NCI-H748 treated with DMSO at 0.1 percent for 48 hours (cell line): Measurements from ENCODE around the gene ITPR1.

Experiments used
- DNase-seq: peaks from one replicate; lab custom pipeline; 2025; lab: John Stamatoyannopoulos, UW

The ITPR1 gene

GRCh38 chr3:4533489-4534443 lies 40.6 kb downstream of the ITPR1 start:
- DNase-seq, result no peak

GRCh38 chr3:4534906-4535305 lies 41.8 kb downstream of the ITPR1 start:
- DNase-seq, result no peak

DNA sequence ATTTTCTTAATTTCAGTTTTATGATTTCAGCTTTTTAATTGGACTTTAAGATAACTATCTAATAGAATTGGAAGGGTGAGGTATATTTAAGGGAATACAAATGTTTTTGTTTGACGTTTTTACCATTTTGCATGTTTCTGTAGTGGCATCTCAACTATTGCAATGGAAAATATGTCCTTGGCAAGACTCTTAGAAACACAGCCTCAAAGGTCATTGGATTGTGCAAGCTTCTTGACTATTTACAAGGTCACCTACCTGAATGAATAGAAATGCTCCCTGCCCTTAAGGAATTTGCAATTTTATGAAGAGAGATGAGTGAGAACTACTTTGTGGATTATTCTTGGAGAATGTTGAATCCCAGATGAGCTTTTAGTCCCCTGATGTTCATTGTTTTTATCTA lies 43.1 kb downstream of the ITPR1 start:
- DNase-seq, result no peak

- no peak for DNase-seq
Observed at GRCh38 chr3:4540267-4540666, 47.1 kb downstream of the ITPR1 start.

- no peak for DNase-seq
Observed at GRCh38 chr3:4543110-4543509, 50.0 kb downstream of the ITPR1 start.

DNA sequence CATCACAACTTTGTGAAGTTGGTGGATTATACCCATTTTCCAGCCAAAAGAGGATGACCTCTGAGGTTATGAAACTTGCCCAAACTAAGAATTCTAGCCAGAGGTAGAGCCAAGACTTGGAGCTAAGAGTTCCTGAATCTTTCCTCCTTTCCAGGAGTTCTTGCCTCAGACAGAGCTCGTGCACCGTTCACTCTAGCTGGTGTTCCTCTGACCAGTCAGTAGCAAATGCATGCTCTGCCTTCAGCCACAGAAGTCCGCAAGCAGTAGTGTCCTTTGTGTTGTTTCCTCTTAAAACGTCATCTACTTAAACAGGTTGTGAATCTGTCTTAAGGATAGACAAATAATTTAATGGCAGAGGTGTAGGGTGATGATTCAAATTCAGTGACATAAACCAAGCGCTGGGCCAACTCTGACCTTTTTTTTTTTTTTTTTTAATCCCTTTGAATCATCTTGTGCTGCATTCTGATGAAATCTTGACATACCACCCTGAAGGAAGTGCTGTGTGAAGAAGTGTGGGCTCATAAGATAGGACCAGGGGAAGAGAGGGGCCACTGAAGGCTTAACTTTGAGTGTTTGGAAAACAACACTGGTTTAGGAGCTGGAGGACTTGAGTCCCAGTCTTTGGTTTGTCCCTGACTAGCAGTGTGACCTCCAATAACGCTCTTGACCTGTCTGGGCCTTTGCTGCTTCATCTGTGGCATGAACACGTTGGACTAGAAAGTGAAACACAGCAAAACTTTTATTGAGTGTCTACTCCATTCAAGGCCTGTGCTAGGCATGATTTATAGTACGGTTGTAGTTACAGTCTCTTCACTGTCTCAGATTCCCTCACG lies 53.4 kb downstream of the ITPR1 start:
- no peak for DNase-seq

DNA sequence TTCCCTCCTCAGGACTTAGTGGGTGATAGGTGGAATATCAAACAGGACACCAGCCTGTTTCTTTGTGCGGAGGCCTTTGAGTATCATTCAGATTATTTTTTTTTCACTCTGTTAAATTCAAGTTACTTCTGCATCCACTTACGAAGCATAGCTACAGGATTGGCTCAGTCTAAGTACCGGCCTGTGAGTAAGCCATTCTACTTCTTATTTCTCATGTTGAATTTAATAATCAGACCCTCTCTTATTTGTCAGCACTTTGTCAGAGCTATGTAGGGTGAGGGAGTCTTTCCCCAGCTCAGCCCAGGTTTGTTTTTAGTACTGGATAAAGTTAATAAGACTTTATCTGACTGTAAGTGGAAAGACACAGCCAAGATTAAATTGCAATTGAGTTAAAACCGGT lies 54.7 kb downstream of the ITPR1 start:
- no peak for DNase-seq

DNA sequence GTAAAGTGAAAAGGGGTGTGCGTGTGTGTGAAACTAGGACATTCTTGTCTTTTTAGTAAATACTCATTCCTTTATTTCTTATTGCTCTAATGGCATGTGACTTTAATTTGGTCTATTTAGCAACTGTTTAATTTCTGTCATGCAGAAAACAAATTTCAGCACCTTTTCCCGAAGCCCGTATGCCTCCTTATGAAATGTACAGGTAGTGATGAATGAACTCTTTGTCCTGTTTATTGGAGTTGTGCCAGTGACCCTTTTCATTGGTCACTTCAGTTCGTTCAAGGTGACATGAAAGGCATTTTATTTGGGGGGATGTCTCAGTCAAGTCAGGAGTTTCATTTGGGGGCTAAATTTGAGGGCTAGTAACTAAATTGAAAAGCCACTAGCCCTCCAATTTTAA lies 55.2 kb downstream of the ITPR1 start:
- DNase-seq, result no peak

- no peak for DNase-seq
Observed at GRCh38 chr3:4548780-4549179, 55.6 kb downstream of the ITPR1 start.

DNA sequence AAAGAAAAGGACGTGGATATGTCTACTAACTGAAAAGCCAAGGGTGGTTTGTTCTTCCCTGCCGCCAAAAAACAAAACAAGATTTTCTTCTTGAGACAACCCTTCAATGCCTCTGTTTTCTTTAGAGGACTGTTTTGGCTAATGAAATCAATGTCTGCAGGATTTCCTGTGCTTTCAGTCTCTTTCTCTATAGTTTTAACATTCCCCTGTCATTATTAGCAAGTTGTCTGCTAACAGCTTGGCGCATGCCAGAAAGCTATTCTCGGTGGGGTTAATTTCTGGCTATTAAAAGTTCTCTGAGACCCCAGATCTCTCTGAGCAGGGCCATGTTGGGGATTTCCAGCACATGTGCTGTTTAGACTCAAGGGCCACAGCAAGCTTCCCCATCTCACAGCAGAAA lies 56.7 kb downstream of the ITPR1 start:
- no peak for DNase-seq

DNA sequence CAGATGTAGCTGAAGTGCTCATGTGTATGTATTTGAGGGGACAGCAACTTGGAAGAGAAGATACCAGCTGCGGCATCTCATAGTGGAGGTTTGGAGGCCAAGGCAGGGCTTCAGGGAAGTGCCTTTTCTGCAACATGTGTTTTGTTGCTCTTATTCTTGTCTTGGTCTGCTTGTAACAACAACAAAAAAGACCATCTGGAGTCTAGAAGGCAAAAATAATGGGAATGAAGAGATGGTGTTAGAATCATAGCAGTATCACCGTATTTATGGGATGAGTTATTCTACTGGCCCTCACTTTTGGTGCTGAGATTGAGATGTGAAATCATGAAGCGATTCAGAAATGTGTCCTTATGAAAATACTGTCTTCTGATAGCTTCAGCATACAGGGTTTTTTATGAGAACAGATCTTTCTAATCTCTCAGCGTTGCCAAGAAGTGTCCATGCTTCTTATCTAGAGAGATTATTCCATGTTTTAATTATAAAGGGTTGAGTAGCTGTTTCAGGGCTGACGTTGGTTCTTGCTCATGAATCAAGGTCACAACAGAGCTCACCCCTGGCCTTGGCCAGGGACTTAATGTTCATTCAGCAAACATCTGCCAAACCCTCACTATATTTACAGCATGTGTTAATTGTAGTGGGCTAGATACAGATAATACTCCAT lies 58.0 kb downstream of the ITPR1 start:
- DNase-seq, result no peak

- no peak for DNase-seq
Observed at GRCh38 chr3:4551794-4552442, 58.8 kb downstream of the ITPR1 start.

DNA sequence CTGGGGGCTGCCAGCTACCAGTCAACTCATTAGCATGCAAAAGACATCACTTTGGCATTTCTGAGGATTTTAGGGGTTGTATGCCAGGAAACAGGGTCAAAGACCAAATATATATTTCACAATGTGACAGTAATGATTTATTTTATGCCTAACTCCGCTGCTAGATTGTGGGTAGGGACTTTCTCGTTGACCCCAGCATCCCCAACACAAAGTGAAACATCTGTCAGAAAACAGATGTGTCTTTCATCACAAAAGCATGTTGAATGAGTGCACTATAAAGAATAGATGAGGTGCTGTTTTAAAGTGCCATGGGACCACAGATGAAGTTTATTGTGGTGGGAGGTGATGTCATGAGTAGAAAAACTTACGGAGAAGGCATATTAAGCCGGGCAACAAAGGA lies 59.7 kb downstream of the ITPR1 start:
- DNase-seq, result no peak

- no peak for DNase-seq
Observed at GRCh38 chr3:4561661-4562060, 68.5 kb downstream of the ITPR1 start.

GRCh38 chr3:4562595-4562994 lies 69.4 kb downstream of the ITPR1 start:
- DNase-seq, result no peak

DNA sequence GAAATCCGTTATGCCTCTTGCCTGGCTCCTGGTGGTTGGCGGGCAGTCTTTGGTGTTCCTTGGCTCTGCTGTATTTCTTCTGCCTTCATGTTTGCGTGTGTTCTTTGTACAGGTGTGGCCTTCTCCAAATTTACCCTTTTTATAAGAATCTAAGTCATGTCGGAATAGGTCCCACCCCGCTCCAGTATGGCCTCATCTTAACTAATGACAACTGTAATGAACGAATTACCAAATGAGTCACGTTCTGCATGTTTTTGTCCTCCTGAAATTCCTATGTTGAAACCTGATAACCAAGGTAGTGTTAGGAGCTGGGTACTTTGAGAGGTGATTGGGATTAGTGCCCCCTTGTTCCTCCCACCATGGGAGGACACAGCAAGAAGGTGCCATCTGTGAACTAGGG lies 71.1 kb downstream of the ITPR1 start:
- no peak for DNase-seq

DNA sequence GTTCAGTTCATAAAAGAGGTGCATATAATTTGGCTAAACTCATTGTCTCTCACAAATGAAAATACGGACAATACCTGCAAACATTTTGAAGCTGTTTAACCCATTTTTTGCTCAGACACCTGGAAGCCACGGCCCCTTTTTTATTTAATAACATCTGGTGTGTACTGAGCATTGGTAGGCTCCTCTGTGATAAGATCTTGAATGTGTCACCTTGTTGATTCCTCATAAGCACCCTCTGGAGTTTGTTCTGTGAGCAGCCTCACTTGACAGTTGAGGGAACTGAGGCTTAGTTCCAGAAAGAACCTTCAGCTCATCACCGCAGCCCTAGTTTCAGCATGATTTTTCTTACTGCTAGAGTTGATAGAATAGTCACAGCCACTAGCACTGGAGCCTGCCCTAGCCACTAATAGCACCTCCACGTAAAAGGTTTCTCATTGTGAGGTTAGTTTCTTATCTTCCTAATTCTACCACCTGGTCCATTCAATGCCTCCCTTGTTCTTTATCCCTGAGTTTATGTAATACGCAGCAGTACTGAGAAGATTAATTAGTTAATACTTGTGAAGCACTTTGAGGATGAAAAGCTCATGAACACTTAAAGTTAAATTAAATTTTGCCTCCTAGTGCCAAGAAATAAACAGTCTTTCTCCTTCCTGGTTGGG lies 71.9 kb downstream of the ITPR1 start:
- DNase-seq, result no peak

- DNase-seq, result no peak
Observed at GRCh38 chr3:4565809-4566501, 72.8 kb downstream of the ITPR1 start.

DNA sequence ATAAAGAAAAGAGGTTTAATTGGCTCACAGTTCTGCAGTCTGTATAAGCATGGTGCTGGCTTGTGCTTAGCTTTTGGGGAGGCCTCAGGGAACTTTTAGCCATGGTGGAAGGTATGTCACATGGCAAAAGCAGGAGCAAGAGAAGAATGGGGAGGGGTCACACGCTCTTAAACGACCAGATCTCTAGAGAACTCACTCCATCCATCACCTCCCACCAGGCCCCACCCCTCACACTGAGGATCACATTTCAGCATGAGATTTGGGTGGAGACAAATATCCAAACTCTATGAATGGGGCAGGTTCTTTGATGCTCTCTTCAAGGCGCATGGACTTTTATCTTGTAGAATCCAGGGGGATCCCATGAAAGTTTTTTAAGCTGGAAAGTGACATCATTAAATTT lies 75.7 kb downstream of the ITPR1 start:
- DNase-seq, result no peak

DNA sequence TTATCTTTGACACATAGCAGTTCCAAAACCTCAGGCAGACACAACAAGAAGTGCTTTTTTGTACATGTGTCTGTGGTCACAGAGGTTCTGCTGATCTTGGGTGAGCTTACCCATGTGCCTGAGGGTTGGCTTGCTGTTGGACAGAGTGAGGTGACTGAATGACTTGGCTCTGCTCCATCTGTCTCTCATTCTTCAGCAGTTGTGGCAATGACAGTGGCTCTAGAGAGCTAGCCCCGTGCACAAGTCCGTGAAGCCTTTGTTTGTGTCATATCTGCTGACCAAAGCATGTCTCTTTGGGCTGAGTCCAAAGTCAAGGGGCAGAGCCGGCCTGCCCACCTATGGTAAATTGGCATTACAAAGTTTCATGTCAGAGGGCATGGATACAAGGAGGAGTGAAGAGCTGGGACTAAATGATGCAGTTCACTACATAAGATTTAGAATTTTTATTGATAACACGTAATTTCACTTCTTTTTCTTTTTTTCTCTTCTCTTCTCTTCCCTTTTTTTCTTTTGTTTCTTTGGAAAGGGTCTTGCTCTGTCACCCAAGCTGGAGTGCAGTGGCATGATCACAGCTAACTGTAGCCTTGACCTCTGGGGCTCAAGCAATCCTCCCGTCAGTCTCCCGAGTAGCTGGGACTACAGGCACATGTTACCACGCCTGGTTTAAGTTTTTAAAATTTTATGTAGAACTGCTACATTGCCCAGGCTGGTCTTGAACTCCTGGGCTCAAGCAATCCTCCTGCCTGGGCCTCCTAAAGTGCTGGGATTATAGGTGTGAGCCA lies 77.9 kb downstream of the ITPR1 start:
- no peak for DNase-seq
